BE2C (cell line): ENCODE data around the gene SND1.

ENCODE experiments used
- DNase-seq: peaks from one replicate; pipeline ENCODE4 v3.0.0-alpha.2; 2020
- H3K27me3 ChIP-seq: fragments of 250-450 bp; sonication (Bioruptor Pico); 2 replicates; pipeline ENCODE4 v1.5.1; 2020; ENCODE audit warnings: mild to moderate bottlenecking
- H3K36me3 ChIP-seq: fragments of 250-450 bp; sonication (Bioruptor Pico); 2 replicates; pipeline ENCODE4 v1.5.1; 2020; ENCODE audit warnings: mild to moderate bottlenecking
- H3K4me1 ChIP-seq: fragments of 250-450 bp; sonication (Bioruptor Pico); 2 replicates; pipeline ENCODE4 v1.5.1; 2020
- H3K4me3 ChIP-seq: 2 replicates; pipeline ENCODE4 v1.5.1; 2011; ENCODE audit warnings: low read depth, low read length
- H3K9me3 ChIP-seq: fragments of 250-450 bp; sonication (Bioruptor Pico); 2 replicates; pipeline ENCODE4 v1.5.1; 2020
- TF ChIP-seq, protein P1 (sequence below): IDR thresholded peaks from 2 replicates; pipeline ENCODE4 v1.5.1; 2012; ENCODE audit warnings: mild to moderate bottlenecking, low read depth, low read length

SND1 gene

DNA sequence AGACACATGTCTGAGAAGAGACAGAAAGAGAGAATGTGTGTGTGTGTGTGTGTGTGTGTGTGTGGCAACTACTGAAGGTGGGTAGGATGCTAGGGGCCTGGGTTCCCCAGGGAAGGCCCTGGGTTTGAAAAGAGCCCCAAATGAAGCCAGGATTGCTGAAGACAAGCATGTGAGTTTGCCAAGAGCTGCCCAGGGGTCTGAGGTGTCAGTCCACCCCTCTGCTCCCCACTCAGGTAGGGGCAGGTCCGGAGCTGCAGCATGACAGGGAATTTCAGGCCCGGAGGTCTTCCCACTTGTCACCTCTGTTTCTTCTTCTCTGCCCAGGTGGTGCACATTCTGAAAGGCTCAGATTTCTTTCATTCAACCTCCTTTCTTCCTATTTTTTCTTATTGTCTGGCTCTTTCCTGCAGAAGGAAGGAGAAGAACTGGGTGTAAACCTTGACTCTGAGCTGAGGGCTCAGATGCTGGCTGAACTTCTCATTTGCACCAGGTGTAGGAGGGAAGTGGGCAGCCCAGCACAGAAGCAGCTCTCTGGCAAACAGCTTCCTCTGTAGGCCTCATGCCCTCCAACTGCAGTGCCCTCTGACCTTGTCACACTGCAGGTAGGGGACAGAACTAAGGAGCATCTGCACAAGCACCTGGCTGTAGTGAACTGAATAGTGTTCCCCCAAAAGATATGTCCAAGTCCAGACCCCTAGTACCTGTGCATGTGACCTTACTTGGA lies 458.8 kb downstream of the SND1 start:
- Histone ChIP-seq H3K4me1 (no peaks in the 10 kb centered on the region), H3K9me3 (no peaks in the 10 kb centered on the region), H3K36me3 (no peaks in the 10 kb centered on the region), H3K4me3 (no peak overlapping the region), H3K27me3 (no peaks in the 10 kb centered on the region)
- TF ChIP-seq, protein P1, sequence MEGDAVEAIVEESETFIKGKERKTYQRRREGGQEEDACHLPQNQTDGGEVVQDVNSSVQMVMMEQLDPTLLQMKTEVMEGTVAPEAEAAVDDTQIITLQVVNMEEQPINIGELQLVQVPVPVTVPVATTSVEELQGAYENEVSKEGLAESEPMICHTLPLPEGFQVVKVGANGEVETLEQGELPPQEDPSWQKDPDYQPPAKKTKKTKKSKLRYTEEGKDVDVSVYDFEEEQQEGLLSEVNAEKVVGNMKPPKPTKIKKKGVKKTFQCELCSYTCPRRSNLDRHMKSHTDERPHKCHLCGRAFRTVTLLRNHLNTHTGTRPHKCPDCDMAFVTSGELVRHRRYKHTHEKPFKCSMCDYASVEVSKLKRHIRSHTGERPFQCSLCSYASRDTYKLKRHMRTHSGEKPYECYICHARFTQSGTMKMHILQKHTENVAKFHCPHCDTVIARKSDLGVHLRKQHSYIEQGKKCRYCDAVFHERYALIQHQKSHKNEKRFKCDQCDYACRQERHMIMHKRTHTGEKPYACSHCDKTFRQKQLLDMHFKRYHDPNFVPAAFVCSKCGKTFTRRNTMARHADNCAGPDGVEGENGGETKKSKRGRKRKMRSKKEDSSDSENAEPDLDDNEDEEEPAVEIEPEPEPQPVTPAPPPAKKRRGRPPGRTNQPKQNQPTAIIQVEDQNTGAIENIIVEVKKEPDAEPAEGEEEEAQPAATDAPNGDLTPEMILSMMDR = no peak
- no peak for DNase-seq

DNA sequence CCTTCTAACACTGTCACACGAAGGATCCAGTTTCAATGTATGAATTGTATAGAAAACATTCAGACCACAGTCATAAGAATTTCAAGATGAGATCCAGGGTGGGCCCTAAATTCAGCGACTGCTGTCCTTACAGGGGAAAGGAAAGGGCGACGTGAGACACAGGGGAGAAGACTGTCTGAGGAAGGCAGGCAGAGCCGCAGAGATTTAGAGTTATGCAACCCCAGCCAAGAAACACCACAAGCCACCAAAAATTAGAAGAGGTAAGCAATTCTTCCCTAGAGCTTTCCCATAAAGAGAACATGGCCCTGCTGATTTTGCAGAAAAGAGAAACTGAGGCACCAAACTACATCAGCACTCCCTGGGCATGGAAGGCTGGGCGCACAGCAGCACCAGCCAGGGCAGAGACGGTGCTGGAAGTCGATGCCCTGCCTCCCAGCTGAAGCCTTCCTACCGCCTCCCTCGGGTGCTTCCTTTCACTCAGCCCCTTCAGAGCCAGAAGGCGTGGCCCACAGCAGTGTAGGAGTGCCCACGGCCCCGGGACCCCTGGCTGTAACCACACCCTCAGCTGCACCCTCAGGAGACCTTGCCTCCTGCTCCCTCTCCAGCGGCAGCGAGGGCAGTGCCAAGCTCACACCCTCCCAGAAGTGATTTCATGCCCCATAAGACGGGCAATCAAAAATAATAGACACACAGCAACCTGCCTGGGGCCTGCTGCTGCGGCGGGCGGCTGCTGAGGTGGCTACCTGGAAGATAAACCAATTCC lies 460.2 kb downstream of the SND1 start:
- H3K4me3 ChIP-seq = no peak overlapping the region
- H3K4me1 ChIP-seq = no peaks in the 10 kb centered on the region
- H3K9me3 ChIP-seq = no peaks in the 10 kb centered on the region

DNA sequence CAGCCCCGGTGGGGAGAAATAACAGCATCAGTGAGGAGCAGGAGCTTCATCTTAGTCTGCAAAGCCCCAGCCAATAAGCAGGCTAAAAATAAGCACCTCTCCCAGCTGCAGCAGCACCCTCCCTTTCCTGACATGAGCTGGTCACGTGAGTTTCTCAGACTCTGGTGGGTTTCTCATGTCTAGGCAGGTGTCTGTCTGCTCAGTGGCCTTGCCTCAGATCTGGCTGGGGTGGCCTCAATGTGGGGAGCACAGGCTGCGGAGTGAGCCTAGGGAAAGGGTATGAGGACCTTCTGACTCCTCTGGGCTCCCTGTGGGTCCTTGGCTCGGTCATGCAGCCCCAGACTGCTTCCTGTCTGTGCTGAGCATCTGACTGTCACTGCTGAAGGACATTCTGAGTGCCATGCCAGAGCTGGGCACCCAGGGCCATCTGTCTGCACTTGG lies 460.8 kb downstream of the SND1 start:
- TF ChIP-seq, protein P1 = no peak
- Histone ChIP-seq H3K36me3 (no peaks in the 10 kb centered on the region), H3K4me3 (no peak overlapping the region), H3K4me1 (no peaks in the 10 kb centered on the region; the same call in 1 of the 2 replicates), H3K9me3 (no peaks in the 10 kb centered on the region), H3K27me3 (no peaks in the 10 kb centered on the region)
- DNase-seq = no peak

More for the DNA sequence above, 460.2 kb downstream of the SND1 start:
- Histone ChIP-seq H3K27me3 (no peaks in the 10 kb centered on the region), H3K36me3 (no peaks in the 10 kb centered on the region)
- TF ChIP-seq, protein P1 = no peak
- no peak for DNase-seq

DNA sequence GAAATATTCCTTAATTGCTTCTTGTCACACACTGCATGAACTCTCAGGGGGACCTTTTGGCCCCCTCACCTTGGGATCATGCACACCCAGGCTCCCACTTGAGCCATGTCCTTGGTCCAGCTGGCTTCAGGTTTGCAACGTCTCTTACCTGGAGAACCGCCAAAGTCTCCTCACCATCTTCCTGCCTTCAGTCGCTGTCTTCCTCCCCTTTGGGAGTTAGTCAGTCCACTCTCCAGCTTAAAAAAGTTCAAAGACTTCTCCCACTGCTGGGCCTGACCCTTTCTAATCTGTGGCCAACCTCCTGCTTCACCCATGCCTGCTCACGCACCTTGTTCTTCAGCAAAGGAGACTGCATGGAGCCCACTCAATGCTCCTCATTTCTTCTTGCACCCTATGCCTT lies 461.8 kb downstream of the SND1 start:
- TF ChIP-seq, protein P1 = no peak
- Histone ChIP-seq H3K4me1 (no peaks in the 10 kb centered on the region; the same call in 1 of the 2 replicates), H3K27me3 (no peaks in the 10 kb centered on the region), H3K36me3 (no peaks in the 10 kb centered on the region), H3K9me3 (no peaks in the 10 kb centered on the region), H3K4me3 (no peak overlapping the region)
- no peak for DNase-seq

DNA sequence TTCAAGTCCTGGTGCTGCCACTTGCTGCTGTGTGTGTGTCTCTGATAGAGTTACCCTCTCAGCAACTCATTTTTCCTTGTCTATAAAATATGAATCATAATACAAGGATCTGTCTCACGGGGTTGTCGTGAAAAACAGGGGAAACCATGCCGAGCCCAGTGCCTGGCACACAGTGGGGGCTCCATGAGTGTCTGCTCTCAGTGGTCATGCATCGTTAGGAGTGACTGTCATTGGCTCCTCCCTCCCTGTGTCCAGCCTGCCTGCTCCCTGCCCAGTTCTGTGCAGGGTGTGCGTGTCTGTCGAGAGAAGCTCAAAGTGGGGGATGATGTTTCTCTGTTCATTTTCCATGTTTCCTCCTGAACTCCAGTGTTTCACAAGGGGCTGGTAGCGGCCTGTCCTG lies 462.8 kb downstream of the SND1 start:
- H3K27me3 ChIP-seq = no peaks in the 10 kb centered on the region
- no peaks in the 10 kb centered on the region; the same call in 1 of the 2 replicates for H3K4me1 ChIP-seq
- DNase-seq = no peak
- no peaks in the 10 kb centered on the region for H3K36me3 ChIP-seq
- no peaks in the 10 kb centered on the region for H3K9me3 ChIP-seq
- H3K4me3 ChIP-seq = no peak overlapping the region
- TF ChIP-seq, protein P1 = no peak
